Esophagus muscularis mucosa (tissue), 4 donors: Measurements from ENCODE around the gene TWIST1. TPM values are rescaled to one million over a fixed set of nuclear protein-coding genes. Genes with fewer than 3 reads are reported as not detected.

Experiments used
- DNase-seq: peaks from one replicate; pipeline ENCODE4 v3.0.0-alpha.2; 2017; ENCODE audit errors: extremely low spot score
- H3K27ac ChIP-seq, 4 donors: fragments of 200-600 bp; sonication (generic); replicated peaks in 1 of 4; 1 replicate in 3 of 4; 2 replicates in 1 of 4; pipeline ENCODE4 v1.5.1; 2016 to 2019; ENCODE audit warnings: mild to moderate bottlenecking in 1 of 4
- H3K27me3 ChIP-seq, 4 donors: fragments of 200-600 bp; sonication (generic); one replicate each; pipeline versions ENCODE4 v1.5.1 to v1.6.0; 2016 to 2019
- H3K36me3 ChIP-seq, 4 donors: fragments of 200-600 bp; sonication (generic); one replicate each; pipeline ENCODE4 v1.5.1; 2016 to 2019
- H3K4me1 ChIP-seq, 4 donors: fragments of 200-600 bp; sonication (generic); one replicate each; pipeline ENCODE4 v1.5.1; 2016 to 2019
- H3K4me3 ChIP-seq, 4 donors: fragments of 200-600 bp; sonication (generic); 1 replicate in 2 of 4; 2 replicates in 2 of 4; pipeline ENCODE4 v1.5.1; 2016 to 2019; ENCODE audit warnings: mild to moderate bottlenecking in 4 of 4, moderate library complexity in 1 of 4
- H3K9me3 ChIP-seq, 4 donors: fragments of 200-600 bp; sonication (generic); 1 replicate in 3 of 4; 2 replicates in 1 of 4; pipeline ENCODE4 v1.5.1; 2016 to 2019
- CTCF ChIP-seq, 3 experiments: fragments of 200-600 bp in 2 of 3; fragments of 450-650 bp in 1 of 3; sonication (generic) in 2 of 3; IDR thresholded peaks; one replicate each; pipeline ENCODE4 v1.5.1; 2017 to 2019; ENCODE audit warnings: antibody characterized with exemption in 3 of 3, mild to moderate bottlenecking in 2 of 3, moderate library complexity in 1 of 3
- EP300 ChIP-seq: sonication (generic); formaldehyde crosslinking; IDR thresholded peaks from one replicate; pipeline ENCODE4 v1.6.1; 2017; ENCODE audit warnings: antibody characterized with exemption
- POLR2A ChIP-seq: fragments of 450-650 bp; IDR thresholded peaks from one replicate; pipeline ENCODE4 v1.6.1; 2017; ENCODE audit warnings: antibody characterized with exemption, moderate library complexity, mild to moderate bottlenecking, low read depth
- POLR2AphosphoS5 ChIP-seq, 2 donors: sonication (generic); formaldehyde crosslinking; IDR thresholded peaks; one replicate each; pipeline ENCODE4 v1.6.1; 2017; ENCODE audit warnings: antibody characterized with exemption in 2 of 2
- WGBS: methylation state at CpG from one replicate; pipeline ENCODE4 v1.1.5; 2018; 5-methylcytosine and 5-hydroxymethylcytosine counted together
- intact Hi-C: fragments of 100-400 bp; cut with DNase I; formaldehyde crosslinking; loops from one replicate; pipeline ENCODE4 v1.15.1; 2023
- total RNA-seq, 4 donors: library from RNA; depleted of rRNA; stranded (reverse); fragments of >200 nt; gene quantifications; one replicate each; pipeline versions ENCODE4 v1.1.0 to v1.2.1, GENCODE V29; 2016

Gene TWIST1
- total RNA-seq, 4 donors from 2014 or later = 15.6 to 18.3 (median 16.1) TPM

GRCh38 chr7:19114551-19114855, 2.9 kb downstream of the TWIST1 start:
- peak overlapping the region; percentile 59 to 89 (median 74) for H3K4me3 ChIP-seq
- peaks cover 0 to 82% (median 11%) of the 10 kb centered on the region in 4 donors for H3K27me3 ChIP-seq
- peak overlapping the region; percentile 13 to 87 (median 53) for H3K27ac ChIP-seq
- DNase-seq = no peak
- 23% methylated on average over 2 of the region's 2 CpGs for WGBS
- no peak for TF ChIP-seq POLR2AphosphoS5 (IDR thresholded peaks at IDR 0.05)
- TF ChIP-seq CTCF (IDR thresholded peaks at IDR 0.05) = no peak
- H3K9me3 ChIP-seq = no peaks in the 10 kb centered on the region
- H3K36me3 ChIP-seq = no peaks in the 10 kb centered on the region
- intact Hi-C loops = no loop called here
- peaks cover 16 to 50% (median 48%) of the 10 kb centered on the region in 4 donors for H3K4me1 ChIP-seq

GRCh38 chr7:19113855-19114550, 3.4 kb downstream of the TWIST1 start:
- Histone ChIP-seq H3K4me1 (peaks cover 16 to 50% (median 49%) of the 10 kb centered on the region in 4 donors), H3K36me3 (no peaks in the 10 kb centered on the region), H3K9me3 (no peaks in the 10 kb centered on the region), H3K4me3 (peak overlapping the region; percentile 0 to 89 (median 68)), H3K27me3 (peaks cover 0 to 86% (median 11%) of the 10 kb centered on the region in 4 donors), H3K27ac (peak overlapping the region in 3 of 4 donors; percentile 22 to 84 (median 83))
- no peak for DNase-seq
- 41% methylated on average over 3 of the region's 3 CpGs for WGBS
- intact Hi-C loops = no loop called here
- TF ChIP-seq EP300 (no peak), CTCF (IDR thresholded peaks at IDR 0.05) (no peak), POLR2A (no peak), POLR2AphosphoS5 (IDR thresholded peaks at IDR 0.05) (no peak)

- DNase-seq = no peak
- peak overlapping the region; percentile 77 to 84 (median 80) for H3K27ac ChIP-seq
- WGBS = 64% methylated on average over 4 of the region's 4 CpGs
- no peaks in the 10 kb centered on the region for H3K9me3 ChIP-seq
- H3K27me3 ChIP-seq = peaks cover 0 to 83% (median 7%) of the 10 kb centered on the region in 4 donors
- peaks cover 12 to 52% (median 48%) of the 10 kb centered on the region in 4 donors for H3K4me1 ChIP-seq
- TF ChIP-seq EP300 (no peak), CTCF (IDR thresholded peaks at IDR 0.05) (no peak), POLR2A (no peak), POLR2AphosphoS5 (IDR thresholded peaks at IDR 0.05) (no peak)
- no peaks in the 10 kb centered on the region for H3K36me3 ChIP-seq
- H3K4me3 ChIP-seq = peak overlapping the region; percentile 36 to 55 (median 46)
- intact Hi-C loops = no loop called here
These were observed 4.5 kb downstream of the TWIST1 start for GRCh38 chr7:19113002-19113350.

GRCh38 chr7:19112274-19113001, 5.0 kb downstream of the TWIST1 start:
- peaks cover 13 to 51% (median 48%) of the 10 kb centered on the region in 4 donors for H3K4me1 ChIP-seq
- no peaks in the 10 kb centered on the region for H3K36me3 ChIP-seq
- peak overlapping the region; percentile 36 to 55 (median 46) for H3K4me3 ChIP-seq
- intact Hi-C loops = no loop called here
- no peak for TF ChIP-seq POLR2AphosphoS5 (IDR thresholded peaks at IDR 0.05)
- no peak for TF ChIP-seq EP300
- TF ChIP-seq CTCF (IDR thresholded peaks at IDR 0.05) = no peak
- TF ChIP-seq POLR2A = no peak
- H3K27ac ChIP-seq = peak overlapping the region; percentile 77 to 84 (median 80)
- H3K27me3 ChIP-seq = peaks cover 0 to 83% (median 4%) of the 10 kb centered on the region in 4 donors
- no peaks in the 10 kb centered on the region for H3K9me3 ChIP-seq
- DNase-seq = no peak
- WGBS = 48% methylated on average over 29 of the region's 42 CpGs
